HEK293T (cell line): ENCODE measurements around the gene SINHCAF.

ENCODE experiments used
- FOXA1 ChIP-seq: fragments of 450-650 bp; IDR thresholded peaks from 2 replicates; pipeline ENCODE4 v1.6.1; 2016; ENCODE audit warnings: mild to moderate bottlenecking
- FOXM1 ChIP-seq: fragments of 450-650 bp; IDR thresholded peaks from 2 replicates; pipeline ENCODE4 v1.6.1; 2017; ENCODE audit warnings: mild to moderate bottlenecking, borderline replicate concordance
- SP1 ChIP-seq: fragments of 450-650 bp; IDR thresholded peaks from 2 replicates; pipeline ENCODE4 v1.6.1; 2017
- TARDBP ChIP-seq: fragments of 450-650 bp; IDR thresholded peaks from 2 replicates; pipeline ENCODE4 v1.6.1; 2016

DNA sequence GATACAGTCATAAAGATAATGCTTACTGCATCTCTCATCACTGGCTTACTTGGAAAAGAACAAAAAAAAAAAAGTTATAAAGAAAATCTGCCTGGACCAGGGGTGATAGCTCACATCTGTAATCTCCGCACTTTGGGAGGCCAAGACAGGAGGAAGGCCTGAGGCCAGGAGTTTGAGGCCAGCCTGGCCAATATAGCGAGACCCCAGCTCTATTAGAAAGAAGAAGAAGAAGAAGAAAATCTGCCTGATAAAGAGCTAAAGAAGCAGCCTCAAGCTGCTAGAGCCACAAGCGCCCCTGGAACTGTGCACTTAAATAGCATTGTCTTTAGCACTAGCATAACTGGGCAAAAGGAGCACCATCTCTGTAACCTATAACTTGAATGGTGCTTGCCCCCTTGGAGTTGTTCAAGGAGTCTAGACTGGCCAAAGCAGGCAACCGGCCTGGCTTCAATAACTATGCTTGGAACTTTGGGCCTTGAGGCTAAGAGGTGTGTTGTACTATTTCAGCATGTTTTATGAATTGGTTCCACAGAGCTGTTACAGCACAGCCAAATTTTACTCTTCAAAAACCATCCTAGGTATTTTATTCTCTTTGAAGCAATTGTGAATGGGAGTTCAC, 53.2 kb downstream of the SINHCAF start:
- no peak for TF ChIP-seq FOXA1
- no peak for TF ChIP-seq SP1
- no peak for TF ChIP-seq TARDBP
- TF ChIP-seq FOXM1 = no peak
